Loucy (cell line): Measurements from ENCODE around the gene FKBP5.

Experiments used
- CTCF ChIP-seq: fragments of 200-600 bp; sonication (generic); conservative IDR thresholded peaks from 2 replicates; pipeline ENCODE4 v1.5.1; 2014; ENCODE audit warnings: mild to moderate bottlenecking, antibody characterized with exemption, low read length
- EZH2phosphoT487 ChIP-seq: fragments of 200-600 bp; IDR thresholded peaks from 2 replicates; pipeline ENCODE4 v1.6.1; 2018; ENCODE audit warnings: antibody characterized with exemption, mild to moderate bottlenecking, moderate library complexity, borderline replicate concordance

- TF ChIP-seq CTCF (no peak), EZH2phosphoT487 (no peak)
Measured at GRCh38 chr6:35719404-35719829, 30.7 kb upstream of the FKBP5 start.
